GM10266 (cell line): ENCODE results near the gene ADORA2A.
A peak's percentile ranks its signal among the peaks of the same experiment; 100 is the strongest.

Experiments
- DNase-seq: peaks from one replicate; pipeline ENCODE4 v3.0.0; 2012; ENCODE audit errors: extremely low spot score
- CTCF ChIP-seq: IDR thresholded peaks from 2 replicates; pipeline ENCODE4 v1.5.1; 2012; ENCODE audit warnings: mild to moderate bottlenecking, low read depth; ENCODE audit not compliant: control insufficient read depth, insufficient read depth; ENCODE audit errors: missing control alignments

The ADORA2A gene

DNA sequence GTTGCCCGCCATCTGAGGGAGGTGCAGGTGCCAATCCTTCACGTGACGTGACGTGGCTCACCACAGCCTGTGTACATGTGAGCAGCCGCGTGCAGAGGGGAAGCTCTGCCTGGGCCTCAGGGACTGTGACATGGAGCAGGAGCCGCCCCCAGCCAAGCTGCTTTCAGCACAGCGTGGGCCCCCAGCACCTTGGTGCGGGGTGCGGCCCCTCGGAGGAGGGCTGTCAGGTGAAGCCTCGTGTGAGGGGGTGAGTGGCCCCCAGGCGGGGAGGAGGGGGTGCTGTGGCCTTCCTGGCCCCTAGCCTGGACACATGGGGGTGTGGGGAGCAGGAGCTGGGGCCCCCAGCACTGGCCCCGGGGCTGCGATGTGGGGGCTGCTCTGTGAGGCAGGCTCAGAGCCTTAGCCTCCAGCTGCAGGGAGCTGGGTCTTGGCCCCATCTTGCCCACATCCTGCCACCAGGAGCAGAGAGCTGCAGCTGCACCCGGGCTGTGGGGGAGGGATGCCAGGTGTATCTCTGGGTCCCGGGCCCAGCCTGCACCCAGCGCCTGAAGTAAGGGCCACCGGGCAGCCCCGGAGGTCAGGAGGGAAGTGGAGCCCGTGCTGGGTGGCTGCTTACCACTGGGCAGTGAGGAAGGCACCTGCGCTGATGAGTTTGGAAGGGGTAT is at the start of gene ADORA2A:
TSS of gene ADORA2A (plus strand) at position 100 of the 665 bp plus-strand sequence. CDS start 5,806 bp downstream, outside the sequence.
- no peak for TF ChIP-seq CTCF
- DNase-seq = peak; percentile 76

DNA sequence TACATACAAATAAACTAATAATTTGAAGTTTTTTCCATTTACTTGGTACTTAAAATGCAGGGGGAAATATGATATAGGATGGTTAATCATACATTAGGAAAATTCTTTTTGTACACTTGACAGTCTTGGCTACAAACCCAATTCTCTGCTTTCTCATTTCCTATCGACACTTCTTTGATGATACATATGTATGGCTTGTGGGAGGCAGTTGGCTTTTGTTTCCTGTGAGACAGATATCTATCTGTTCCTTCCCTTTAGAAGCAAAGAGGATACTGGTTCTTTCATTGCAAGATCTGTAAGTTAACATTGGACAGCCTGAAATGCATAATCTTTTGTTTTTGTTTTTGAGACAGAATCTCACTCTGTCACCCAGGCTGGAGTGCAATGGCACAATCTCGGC is 47.9 kb upstream of the ADORA2A start:
- no peak for DNase-seq
- TF ChIP-seq CTCF = no peak

GRCh38 chr22:24380220-24380904 is 47.0 kb upstream of the ADORA2A start:
- TF ChIP-seq CTCF = no peak
- DNase-seq = no peak

DNA sequence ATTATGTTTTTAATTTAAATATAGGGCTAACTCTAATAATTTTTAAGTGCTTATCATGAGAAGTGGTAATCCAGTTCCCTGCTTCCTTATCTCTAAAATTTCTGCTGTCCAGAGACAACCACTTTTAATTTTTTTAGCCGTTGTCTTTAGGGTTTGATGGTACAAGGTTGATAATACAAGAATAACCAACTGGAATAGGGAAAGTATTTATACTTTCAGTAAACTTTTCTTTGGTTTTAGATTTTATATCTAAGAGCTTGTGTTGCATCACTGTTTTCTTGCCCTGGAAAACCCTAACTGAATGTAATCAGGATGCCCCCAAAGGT is 46.5 kb upstream of the ADORA2A start:
- TF ChIP-seq CTCF = no peak
- DNase-seq = no peak

DNA sequence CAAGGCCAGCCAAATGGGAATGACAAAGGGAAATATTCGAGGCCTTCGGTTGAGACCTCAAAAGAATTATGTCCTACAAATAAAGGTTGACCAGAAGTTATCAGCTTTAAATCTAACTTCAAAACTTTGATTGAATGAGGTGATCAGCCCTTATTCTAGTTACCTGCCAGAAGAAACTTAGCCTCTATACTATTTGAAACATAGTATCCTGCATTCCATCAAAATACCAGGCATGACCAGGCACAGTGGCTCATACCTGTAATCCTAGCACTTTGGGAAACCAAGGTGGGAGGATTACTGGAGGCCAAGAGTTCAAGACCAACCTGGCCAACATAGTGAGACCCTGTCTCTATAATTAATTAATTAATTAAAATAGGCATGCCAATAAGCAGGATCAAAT is 44.3 kb upstream of the ADORA2A start:
- TF ChIP-seq CTCF = no peak
- DNase-seq = no peak

DNA sequence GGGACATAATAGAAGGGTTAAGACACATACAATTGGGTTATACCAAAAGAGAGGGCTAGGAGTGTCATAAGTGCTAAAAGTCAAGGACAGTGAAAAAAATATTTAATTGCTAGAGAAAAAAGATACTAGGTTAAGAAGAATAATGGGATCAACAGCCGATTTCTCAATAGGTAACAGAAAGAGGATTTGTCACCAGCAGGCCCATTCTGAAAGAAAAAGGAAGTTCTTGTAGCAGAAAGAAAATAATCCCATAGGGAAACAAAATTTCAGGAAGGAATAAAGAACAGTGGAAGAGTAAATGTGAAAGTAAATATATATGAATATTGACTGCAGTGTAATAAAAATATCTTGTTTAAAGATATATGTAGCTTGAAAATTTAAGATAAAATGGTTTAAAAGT is 43.3 kb upstream of the ADORA2A start:
- no peak for DNase-seq
- no peak for TF ChIP-seq CTCF

GRCh38 chr22:24386937-24387471 is 40.4 kb upstream of the ADORA2A start:
- no peak for DNase-seq
- no peak for TF ChIP-seq CTCF
